ENCODE measurements around the gene R3HDM4. TPM values are rescaled to one million over a fixed set of nuclear protein-coding genes. Genes with fewer than 3 reads are reported as not detected.

The R3HDM4 gene
- total RNA-seq, 2 donors from 2014 or later = 37.6 to 42.4 TPM

DNA sequence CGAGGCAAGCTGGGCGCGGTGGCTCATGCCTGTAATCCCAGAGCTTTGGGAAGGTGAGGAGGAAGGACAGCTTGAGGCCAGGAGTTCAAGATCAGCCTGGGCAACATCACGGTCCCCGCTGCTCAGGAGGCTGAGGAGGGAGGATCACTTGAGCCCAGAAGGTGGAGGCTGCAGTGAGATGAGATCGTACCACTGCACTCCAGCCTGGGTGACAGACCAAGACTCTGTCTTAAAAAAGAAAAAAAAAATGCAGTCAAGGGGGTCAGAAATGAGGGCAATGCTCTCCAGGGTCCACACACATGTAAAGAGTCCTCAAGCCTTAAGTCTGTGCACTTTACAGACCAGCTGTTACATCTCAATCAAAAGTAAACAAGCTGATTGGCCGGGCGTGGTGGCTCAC, 8.5 kb downstream of the R3HDM4 start:
- DNase-seq (ENCODE audit: low spot score) (no peak), ATAC-seq (ENCODE audit: insufficient number of reproducible peaks, low FRiP score, low read depth) (no peak)
- H3K4me1 ChIP-seq (ENCODE audit: control insufficient read depth in 1 of 2, low read depth in 2 of 2) = peaks cover 0 to 9% of the 10 kb centered on the region in 2 donors
- H3K27me3 ChIP-seq (replicated peaks; ENCODE audit: insufficient read depth) = no peaks in the 10 kb centered on the region
- H3K4me3 ChIP-seq = no peak overlapping the region
- no peak overlapping the region for H3K27ac ChIP-seq
- no peaks in the 10 kb centered on the region for H3K9me3 ChIP-seq
- TF ChIP-seq, protein P1, sequence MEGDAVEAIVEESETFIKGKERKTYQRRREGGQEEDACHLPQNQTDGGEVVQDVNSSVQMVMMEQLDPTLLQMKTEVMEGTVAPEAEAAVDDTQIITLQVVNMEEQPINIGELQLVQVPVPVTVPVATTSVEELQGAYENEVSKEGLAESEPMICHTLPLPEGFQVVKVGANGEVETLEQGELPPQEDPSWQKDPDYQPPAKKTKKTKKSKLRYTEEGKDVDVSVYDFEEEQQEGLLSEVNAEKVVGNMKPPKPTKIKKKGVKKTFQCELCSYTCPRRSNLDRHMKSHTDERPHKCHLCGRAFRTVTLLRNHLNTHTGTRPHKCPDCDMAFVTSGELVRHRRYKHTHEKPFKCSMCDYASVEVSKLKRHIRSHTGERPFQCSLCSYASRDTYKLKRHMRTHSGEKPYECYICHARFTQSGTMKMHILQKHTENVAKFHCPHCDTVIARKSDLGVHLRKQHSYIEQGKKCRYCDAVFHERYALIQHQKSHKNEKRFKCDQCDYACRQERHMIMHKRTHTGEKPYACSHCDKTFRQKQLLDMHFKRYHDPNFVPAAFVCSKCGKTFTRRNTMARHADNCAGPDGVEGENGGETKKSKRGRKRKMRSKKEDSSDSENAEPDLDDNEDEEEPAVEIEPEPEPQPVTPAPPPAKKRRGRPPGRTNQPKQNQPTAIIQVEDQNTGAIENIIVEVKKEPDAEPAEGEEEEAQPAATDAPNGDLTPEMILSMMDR (IDR thresholded peaks at IDR 0.05) = no peak
- no peaks in the 10 kb centered on the region for H3K36me3 ChIP-seq

DNA sequence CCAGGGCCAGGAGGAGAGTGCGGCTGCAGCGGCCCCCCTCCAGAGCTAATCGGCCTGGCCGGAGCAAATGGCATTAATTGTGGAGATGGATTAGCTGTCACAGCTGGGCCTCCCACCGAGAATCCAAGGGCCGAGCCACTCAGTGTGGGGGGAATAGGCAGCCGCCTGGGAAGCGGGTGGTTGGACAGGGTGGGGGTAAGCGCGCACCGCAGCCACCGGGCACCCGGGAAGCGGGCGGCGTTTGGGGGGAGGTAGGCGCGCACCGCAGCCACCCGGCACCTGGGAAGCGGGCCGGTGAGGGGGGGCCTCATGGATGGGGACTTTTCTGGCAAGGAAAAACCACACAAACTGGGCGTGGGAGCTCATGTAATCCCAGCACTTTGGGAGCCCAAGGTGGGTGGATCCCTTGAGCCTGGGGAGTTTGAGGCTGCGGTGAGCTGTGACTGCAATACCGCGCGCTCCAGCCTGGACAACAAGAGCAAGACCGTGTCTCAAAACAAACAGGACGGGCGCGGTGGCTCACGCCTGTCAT, 9.7 kb downstream of the R3HDM4 start:
- no peaks in the 10 kb centered on the region for H3K27me3 ChIP-seq (replicated peaks; ENCODE audit: insufficient read depth)
- no peak overlapping the region for H3K27ac ChIP-seq
- ATAC-seq (ENCODE audit: insufficient number of reproducible peaks, low FRiP score, low read depth) (no peak), DNase-seq (ENCODE audit: low spot score) (no peak)
- H3K4me3 ChIP-seq = no peak overlapping the region
- H3K36me3 ChIP-seq = no peaks in the 10 kb centered on the region
- H3K9me3 ChIP-seq = no peaks in the 10 kb centered on the region
- TF ChIP-seq, protein P1 (IDR thresholded peaks at IDR 0.05) = no peak
- H3K4me1 ChIP-seq (ENCODE audit: control insufficient read depth in 1 of 2, low read depth in 2 of 2) = peaks cover 0 to 9% of the 10 kb centered on the region in 2 donors

DNA sequence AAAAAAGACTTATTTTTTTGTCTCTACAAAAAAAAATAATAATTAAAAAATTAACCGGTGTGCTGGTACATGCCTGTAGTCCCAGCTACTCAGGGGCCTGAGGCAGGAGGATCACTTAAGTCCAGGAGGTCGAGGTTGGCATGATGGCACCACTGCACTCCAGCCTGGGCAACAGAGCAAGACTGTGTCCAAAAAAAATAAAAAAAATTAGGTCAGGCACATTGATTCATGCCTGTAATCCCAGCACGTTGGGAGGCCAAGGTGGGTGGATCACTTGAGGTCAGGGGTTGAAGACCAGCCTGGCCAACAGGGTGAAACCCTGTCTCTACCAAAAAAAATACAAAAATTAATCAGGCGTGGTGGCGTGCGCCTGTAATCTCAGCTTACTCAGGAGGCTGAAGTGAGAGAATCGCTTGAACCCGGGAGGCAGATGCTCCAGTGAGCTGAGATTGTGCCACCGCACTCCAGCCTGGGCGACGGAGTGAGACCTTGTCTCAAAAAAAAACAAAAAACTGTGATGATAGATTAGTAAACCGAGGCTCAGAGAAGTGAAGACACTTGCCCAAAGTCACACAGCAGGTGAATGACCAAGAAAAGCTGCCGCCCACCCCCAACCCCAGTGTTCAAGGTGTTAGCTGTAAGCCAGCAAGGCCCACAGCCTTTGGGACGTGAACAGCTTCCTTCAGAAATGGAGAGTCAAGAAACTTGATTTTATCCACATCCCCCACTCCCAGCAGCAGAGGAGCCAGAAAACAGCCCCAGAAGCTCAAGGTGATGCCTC, 10.4 kb downstream of the R3HDM4 start:
- no peaks in the 10 kb centered on the region for H3K36me3 ChIP-seq
- DNase-seq (ENCODE audit: low spot score) = no peak
- no peak overlapping the region for H3K4me3 ChIP-seq
- H3K27me3 ChIP-seq (replicated peaks; ENCODE audit: insufficient read depth) = no peaks in the 10 kb centered on the region
- no peak overlapping the region for H3K27ac ChIP-seq
- no peaks in the 10 kb centered on the region for H3K9me3 ChIP-seq
- peaks cover 0 to 9% of the 10 kb centered on the region in 2 donors for H3K4me1 ChIP-seq (ENCODE audit: control insufficient read depth in 1 of 2, low read depth in 2 of 2)
- no peak for ATAC-seq (ENCODE audit: insufficient number of reproducible peaks, low FRiP score, low read depth)
- TF ChIP-seq, protein P1 (IDR thresholded peaks at IDR 0.05) = no peak

DNA sequence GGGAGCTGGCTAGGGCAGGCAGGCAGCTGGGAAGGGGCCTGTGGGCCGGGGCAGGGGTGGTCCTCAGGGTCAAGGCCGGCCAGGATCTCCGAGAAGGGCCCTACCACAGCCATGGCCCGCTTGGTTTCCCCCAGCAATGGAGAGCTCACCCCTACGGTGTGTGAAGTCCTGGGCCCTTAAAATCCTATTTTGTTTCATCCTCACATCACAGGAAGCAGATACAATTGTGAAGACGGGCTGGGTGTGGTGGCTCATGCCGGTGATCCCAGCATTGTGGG, 11.0 kb downstream of the R3HDM4 start:
- no peak for DNase-seq (ENCODE audit: low spot score)
- Histone ChIP-seq H3K4me1 (ENCODE audit: control insufficient read depth in 1 of 2, low read depth in 2 of 2) (peaks cover 0 to 9% of the 10 kb centered on the region in 2 donors), H3K4me3 (no peak overlapping the region), H3K9me3 (no peaks in the 10 kb centered on the region), H3K36me3 (no peaks in the 10 kb centered on the region), H3K27me3 (replicated peaks; ENCODE audit: insufficient read depth) (no peaks in the 10 kb centered on the region), H3K27ac (no peak overlapping the region)
- TF ChIP-seq, protein P1 (IDR thresholded peaks at IDR 0.05) = no peak
- no peak for ATAC-seq (ENCODE audit: insufficient number of reproducible peaks, low FRiP score, low read depth)

DNA sequence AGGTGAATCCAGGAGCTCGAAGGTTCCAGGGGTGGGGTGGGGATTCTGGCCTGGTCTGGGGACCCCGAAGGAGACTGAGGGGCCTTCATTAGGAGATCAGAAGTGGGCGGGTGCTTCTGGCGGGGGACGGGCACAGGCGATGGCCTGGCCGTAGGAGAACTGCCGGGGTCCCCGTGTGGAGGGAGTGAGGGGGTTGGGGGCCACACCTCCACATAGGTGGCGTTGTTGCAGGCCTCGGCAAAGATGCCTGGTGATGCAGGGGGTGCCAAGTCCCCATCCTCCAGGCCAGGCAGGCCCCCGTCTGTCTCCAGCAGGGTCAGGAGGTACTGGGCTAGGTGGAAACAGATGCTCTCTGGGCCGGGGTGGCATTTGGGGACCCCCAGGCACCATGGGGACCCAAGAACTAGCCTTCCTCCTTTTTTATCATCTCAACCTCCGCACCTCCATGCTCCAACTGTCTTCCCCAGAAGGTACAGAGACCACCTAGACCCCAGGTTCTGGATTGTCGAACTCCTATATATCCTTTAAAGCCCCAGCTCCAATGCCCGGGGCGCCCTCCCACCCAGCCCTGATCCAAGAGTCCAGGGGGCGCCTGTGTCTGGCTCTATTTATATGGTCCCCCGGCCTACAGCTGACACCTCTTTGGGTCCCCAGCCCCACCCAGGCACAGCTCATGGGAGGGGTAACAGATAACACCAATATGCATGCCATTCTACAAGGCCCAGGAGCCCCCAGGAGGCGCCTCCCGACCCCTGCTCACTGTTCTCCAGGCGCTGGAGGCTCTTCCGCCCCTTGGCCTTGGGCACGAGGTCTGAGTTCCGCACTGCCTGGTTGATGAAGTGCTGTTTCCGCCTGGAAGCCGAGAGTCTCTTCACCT, 11.6 kb downstream of the R3HDM4 start:
- H3K4me3 ChIP-seq = no peak overlapping the region
- ATAC-seq (ENCODE audit: insufficient number of reproducible peaks, low FRiP score, low read depth) (no peak), DNase-seq (ENCODE audit: low spot score) (no peak)
- no peaks in the 10 kb centered on the region for H3K27me3 ChIP-seq (replicated peaks; ENCODE audit: insufficient read depth)
- TF ChIP-seq, protein P1 (IDR thresholded peaks at IDR 0.05) = no peak
- peaks cover 0 to 9% of the 10 kb centered on the region in 2 donors for H3K4me1 ChIP-seq (ENCODE audit: control insufficient read depth in 1 of 2, low read depth in 2 of 2)
- no peaks in the 10 kb centered on the region for H3K36me3 ChIP-seq
- no peaks in the 10 kb centered on the region for H3K9me3 ChIP-seq
- no peak overlapping the region for H3K27ac ChIP-seq
